ENCODE results near the gene CEP72.

DNA sequence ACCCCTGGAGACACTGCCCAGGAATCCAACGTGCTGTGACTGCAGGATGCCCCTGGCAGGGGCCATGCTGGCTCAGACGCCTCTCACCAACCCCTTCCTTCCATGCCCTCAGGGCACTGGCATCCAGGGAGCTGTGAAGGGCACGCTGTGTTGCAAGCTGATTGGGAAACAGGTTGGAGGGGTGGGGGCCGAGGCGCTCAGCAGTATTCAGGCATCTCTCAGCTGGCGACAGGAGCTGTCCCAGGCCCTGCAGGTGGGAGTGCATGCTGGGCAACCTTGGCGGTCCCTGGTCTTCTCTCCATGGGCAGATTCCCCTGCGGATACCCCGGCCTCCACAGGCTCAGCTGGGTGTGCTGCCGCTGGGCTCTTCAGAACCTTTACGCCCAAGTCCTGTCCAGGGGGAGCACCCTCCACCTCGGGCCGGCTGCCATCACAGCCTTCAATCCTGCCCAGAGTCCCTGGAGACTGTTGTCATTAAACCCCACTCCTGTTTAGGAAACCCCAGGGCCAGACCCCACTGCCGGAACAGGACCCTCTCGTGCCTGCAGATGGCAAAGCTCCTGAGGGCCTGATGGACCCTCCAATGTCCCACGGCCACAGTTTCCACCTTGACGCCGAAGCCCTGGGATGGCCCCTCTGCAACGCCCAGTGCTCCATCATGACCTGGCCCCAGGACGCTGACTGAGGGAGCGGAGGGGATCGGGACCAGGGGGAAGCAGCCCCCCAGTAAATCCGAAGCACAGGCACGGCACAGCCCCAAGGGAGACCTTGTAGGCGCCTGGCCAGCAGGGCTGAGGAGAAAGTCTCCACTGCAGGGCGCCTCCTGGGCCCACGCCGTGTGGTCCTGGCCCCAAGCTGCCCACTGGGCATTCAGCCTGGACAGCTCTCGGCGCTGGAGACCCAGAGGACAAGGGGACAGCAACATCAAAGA, 71.7 kb downstream of the CEP72 start:
- TF ChIP-seq RARB (CRISPR knock-in tag; IDR thresholded peaks at IDR 0.05) (no peak), ZNF8 (CRISPR knock-in tag; IDR thresholded peaks at IDR 0.05) (no peak), ZNF565 (CRISPR knock-in tag; conservative IDR thresholded peaks at IDR 0.05; ENCODE audit: low read depth) (no peak), ZFP30 (CRISPR knock-in tag; IDR thresholded peaks at IDR 0.05) (no peak), BACH2 (CRISPR knock-in tag; IDR thresholded peaks at IDR 0.05; ENCODE audit: borderline replicate concordance) (no peak), TOX (CRISPR knock-in tag; IDR thresholded peaks at IDR 0.05; ENCODE audit: borderline replicate concordance) (no peak), SNAI2 (CRISPR knock-in tag; IDR thresholded peaks at IDR 0.05) (no peak)
- TF ChIP-seq, protein P1, sequence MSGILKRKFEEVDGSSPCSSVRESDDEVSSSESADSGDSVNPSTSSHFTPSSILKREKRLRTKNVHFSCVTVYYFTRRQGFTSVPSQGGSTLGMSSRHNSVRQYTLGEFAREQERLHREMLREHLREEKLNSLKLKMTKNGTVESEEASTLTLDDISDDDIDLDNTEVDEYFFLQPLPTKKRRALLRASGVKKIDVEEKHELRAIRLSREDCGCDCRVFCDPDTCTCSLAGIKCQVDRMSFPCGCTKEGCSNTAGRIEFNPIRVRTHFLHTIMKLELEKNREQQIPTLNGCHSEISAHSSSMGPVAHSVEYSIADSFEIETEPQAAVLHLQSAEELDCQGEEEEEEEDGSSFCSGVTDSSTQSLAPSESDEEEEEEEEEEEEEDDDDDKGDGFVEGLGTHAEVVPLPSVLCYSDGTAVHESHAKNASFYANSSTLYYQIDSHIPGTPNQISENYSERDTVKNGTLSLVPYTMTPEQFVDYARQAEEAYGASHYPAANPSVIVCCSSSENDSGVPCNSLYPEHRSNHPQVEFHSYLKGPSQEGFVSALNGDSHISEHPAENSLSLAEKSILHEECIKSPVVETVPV (CRISPR knock-in tag; IDR thresholded peaks at IDR 0.05), result no peak
- TF ChIP-seq, protein P2, sequence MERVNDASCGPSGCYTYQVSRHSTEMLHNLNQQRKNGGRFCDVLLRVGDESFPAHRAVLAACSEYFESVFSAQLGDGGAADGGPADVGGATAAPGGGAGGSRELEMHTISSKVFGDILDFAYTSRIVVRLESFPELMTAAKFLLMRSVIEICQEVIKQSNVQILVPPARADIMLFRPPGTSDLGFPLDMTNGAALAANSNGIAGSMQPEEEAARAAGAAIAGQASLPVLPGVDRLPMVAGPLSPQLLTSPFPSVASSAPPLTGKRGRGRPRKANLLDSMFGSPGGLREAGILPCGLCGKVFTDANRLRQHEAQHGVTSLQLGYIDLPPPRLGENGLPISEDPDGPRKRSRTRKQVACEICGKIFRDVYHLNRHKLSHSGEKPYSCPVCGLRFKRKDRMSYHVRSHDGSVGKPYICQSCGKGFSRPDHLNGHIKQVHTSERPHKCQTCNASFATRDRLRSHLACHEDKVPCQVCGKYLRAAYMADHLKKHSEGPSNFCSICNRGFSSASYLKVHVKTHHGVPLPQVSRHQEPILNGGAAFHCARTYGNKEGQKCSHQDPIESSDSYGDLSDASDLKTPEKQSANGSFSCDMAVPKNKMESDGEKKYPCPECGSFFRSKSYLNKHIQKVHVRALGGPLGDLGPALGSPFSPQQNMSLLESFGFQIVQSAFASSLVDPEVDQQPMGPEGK (CRISPR knock-in tag; IDR thresholded peaks at IDR 0.05; ENCODE audit: borderline replicate concordance), result no peak
- TF ChIP-seq, protein P3, sequence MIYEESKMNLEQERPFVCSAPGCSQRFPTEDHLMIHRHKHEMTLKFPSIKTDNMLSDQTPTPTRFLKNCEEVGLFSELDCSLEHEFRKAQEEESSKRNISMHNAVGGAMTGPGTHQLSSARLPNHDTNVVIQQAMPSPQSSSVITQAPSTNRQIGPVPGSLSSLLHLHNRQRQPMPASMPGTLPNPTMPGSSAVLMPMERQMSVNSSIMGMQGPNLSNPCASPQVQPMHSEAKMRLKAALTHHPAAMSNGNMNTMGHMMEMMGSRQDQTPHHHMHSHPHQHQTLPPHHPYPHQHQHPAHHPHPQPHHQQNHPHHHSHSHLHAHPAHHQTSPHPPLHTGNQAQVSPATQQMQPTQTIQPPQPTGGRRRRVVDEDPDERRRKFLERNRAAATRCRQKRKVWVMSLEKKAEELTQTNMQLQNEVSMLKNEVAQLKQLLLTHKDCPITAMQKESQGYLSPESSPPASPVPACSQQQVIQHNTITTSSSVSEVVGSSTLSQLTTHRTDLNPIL (CRISPR knock-in tag; IDR thresholded peaks at IDR 0.05; ENCODE audit: low read depth), result no peak

All from SK-N-SH treated with all-trans-retinoic acid at 6 μM for 48 hours (cell line).